A549 (cell line): ENCODE measurements around the gene TDRD12.

ENCODE experiments used
- ATOH8 ChIP-seq: fragments of 250-450 bp; sonication (Bioruptor Pico); IDR thresholded peaks from 2 replicates; pipeline ENCODE4 v1.5.0; 2020; ENCODE audit warnings: low read depth, mild to moderate bottlenecking, moderate library complexity
- CTCF ChIP-seq: fragments of >200 bp; sonication (Bioruptor Twin); formaldehyde crosslinking; IDR thresholded peaks from 3 replicates; pipeline ENCODE4 v1.5.1; 2016
- JUNB ChIP-seq: fragments of >200 bp; sonication (Bioruptor Twin); formaldehyde crosslinking; IDR thresholded peaks from 2 replicates; pipeline ENCODE4 v1.6.1; 2016
- KDM5A ChIP-seq: fragments of 200-600 bp; sonication (generic); IDR thresholded peaks from 2 replicates; pipeline ENCODE4 v1.6.1; 2016; ENCODE audit warnings: antibody characterized with exemption, mild to moderate bottlenecking
- USF2 ChIP-seq: fragments of 450-650 bp; IDR thresholded peaks from 2 replicates; pipeline ENCODE4 v1.6.1; 2014; ENCODE audit warnings: antibody characterized with exemption
- TF ChIP-seq, protein P1 (sequence below): fragments of 150-350 bp; IDR thresholded peaks from 2 replicates; pipeline ENCODE4 v1.6.1; 2014; ENCODE audit warnings: low read depth, mild to moderate bottlenecking, low read length

GRCh38 chr19:32810452-32810851, 90.9 kb downstream of the TDRD12 start:
- TF ChIP-seq, protein P1, sequence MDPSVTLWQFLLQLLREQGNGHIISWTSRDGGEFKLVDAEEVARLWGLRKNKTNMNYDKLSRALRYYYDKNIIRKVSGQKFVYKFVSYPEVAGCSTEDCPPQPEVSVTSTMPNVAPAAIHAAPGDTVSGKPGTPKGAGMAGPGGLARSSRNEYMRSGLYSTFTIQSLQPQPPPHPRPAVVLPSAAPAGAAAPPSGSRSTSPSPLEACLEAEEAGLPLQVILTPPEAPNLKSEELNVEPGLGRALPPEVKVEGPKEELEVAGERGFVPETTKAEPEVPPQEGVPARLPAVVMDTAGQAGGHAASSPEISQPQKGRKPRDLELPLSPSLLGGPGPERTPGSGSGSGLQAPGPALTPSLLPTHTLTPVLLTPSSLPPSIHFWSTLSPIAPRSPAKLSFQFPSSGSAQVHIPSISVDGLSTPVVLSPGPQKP = no peak
- TF ChIP-seq ATOH8 (CRISPR knock-in tag) = no peak
- no peak for TF ChIP-seq USF2
- TF ChIP-seq KDM5A = no peak
- no peak for TF ChIP-seq JUNB
- no peak for TF ChIP-seq CTCF
